Kidney (tissue), 14 donors: ENCODE results near the gene GPR84. TPM values are rescaled to one million over a fixed set of nuclear protein-coding genes. Genes with fewer than 3 reads are reported as not detected.

Experiments
- DNase-seq, 5 donors: peaks; one replicate each; pipeline ENCODE4 v3.0.0-alpha.2; 2013 to 2020
- FAIRE-seq: peaks from 2 replicates; lab custom pipeline; 2012; peaks lifted over from hg19 to GRCh38; lab: Jason Lieb, UNC
- H3K27ac ChIP-seq, 2 donors: one replicate each; pipeline ENCODE4 v1.7.0; 2013; ENCODE audit warnings: low read depth in 2 of 2, low read length in 2 of 2, inconsistent platforms in 1 of 2
- H3K27me3 ChIP-seq: one replicate; pipeline ENCODE4 v1.7.1; 2013; ENCODE audit warnings: low read length, inconsistent platforms; ENCODE audit not compliant: control insufficient read depth, insufficient read depth
- H3K36me3 ChIP-seq, 3 donors: one replicate each; pipeline versions ENCODE4 v1.7.0 to v1.7.1; 2013; ENCODE audit warnings: low read length in 3 of 3, control low read depth in 1 of 3, inconsistent platforms in 1 of 3; ENCODE audit not compliant: insufficient read depth in 3 of 3, control insufficient read depth in 2 of 3
- H3K4me1 ChIP-seq, 3 donors: one replicate each; pipeline versions ENCODE4 v1.7.0 to v1.7.1; 2013; ENCODE audit warnings: low read length in 3 of 3, inconsistent platforms in 1 of 3, low read depth in 1 of 3; ENCODE audit not compliant: control insufficient read depth in 2 of 3, insufficient read depth in 2 of 3
- H3K4me3 ChIP-seq, 3 donors: one replicate each; pipeline versions ENCODE4 v1.7.0 to v1.8.1; 2013; ENCODE audit warnings: low read length in 3 of 3, control low read depth in 1 of 3, inconsistent platforms in 1 of 3
- H3K9ac ChIP-seq, 3 donors: one replicate each; pipeline versions ENCODE4 v1.7.0 to v1.7.1; 2013; ENCODE audit warnings: low read length in 3 of 3, control low read depth in 1 of 3, inconsistent platforms in 1 of 3
- H3K9me3 ChIP-seq, 3 donors: one replicate each; pipeline versions ENCODE4 v1.7.0 to v1.7.1; 2013; ENCODE audit warnings: low read length in 3 of 3, control low read depth in 1 of 3, inconsistent platforms in 1 of 3; ENCODE audit not compliant: control insufficient read depth in 2 of 3, insufficient read depth in 1 of 3
- intact Hi-C: fragments of 100-400 bp; cut with DNase I; formaldehyde crosslinking; loops from one replicate; pipeline ENCODE4 v1.11.1; 2022
- polyA plus RNA-seq: library from polyadenylated mRNA; stranded (reverse); fragments of 350-450 nt; fragmentation: Illumina TruSeq; extraction: RNeasy Lipid Tissue Mini Kit (QIAGEN cat#74804); gene quantifications from one replicate; pipeline ENCODE4 v1.2.3, GENCODE V29; 2014; ENCODE audit warnings: low read depth, low replicate concordance; ENCODE audit not compliant: insufficient read depth
- total RNA-seq: library from RNA; stranded (reverse); fragmentation: NEBNext Ultra II Directional; extraction: Animal tissue kit (Norgen Biotek cat#: 25700); gene quantifications from one replicate; pipeline ENCODE4 v1.2.1, GENCODE V29; 2021
- TF ChIP-seq, protein P1 (sequence below): IDR thresholded peaks from 3 replicates; pipeline ENCODE4 v1.5.1; 2012; ENCODE audit warnings: mild to moderate bottlenecking, moderate library complexity, borderline replicate concordance; ENCODE audit not compliant: insufficient read depth; ENCODE audit errors: extremely low read depth
- donor health status: control.
- donor health status: control.
- donor health status: control.
- donor health status: control.
- donor health status: control.
- donor health status: DM: yes; HTN: yes; CAD: no.
- donor health status: Normal renal cell carcinoma (clear cell type).

GPR84 gene
- total and polyA plus RNA-seq, 2 donors from 2014 or later, result 1.7 TPM; not detected in 1

DNA sequence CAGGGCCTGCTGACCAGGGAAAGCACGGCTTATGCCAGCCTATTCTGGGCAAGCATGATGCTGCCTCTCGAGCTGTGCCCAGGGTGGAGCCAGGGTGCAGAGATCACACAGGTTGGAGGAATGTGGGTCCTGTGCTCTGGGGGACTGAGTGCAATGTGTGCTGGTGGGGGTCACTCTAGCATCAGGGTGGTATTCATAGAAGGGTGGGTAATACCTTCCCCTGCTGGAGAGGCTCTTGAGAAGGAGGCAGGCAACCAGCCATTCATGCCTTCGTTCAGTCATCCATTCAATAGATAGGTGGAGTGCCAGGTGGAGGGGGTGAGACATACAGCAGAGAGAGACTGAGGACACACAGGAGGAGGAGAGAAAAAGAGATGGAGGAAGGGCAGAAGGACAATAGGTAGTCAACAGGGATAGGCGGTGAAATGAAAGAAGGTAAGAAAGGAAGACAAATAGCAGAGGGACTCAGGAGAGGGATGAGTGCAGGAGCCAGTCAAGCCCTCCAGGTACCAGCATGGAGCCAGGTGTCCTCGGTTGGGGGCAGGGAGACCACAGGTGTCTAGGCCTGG, 25.4 kb upstream of the GPR84 start:
- FAIRE-seq (no peak), DNase-seq (peak in 1 of 5 donors; percentile 41)
- TF ChIP-seq, protein P1, sequence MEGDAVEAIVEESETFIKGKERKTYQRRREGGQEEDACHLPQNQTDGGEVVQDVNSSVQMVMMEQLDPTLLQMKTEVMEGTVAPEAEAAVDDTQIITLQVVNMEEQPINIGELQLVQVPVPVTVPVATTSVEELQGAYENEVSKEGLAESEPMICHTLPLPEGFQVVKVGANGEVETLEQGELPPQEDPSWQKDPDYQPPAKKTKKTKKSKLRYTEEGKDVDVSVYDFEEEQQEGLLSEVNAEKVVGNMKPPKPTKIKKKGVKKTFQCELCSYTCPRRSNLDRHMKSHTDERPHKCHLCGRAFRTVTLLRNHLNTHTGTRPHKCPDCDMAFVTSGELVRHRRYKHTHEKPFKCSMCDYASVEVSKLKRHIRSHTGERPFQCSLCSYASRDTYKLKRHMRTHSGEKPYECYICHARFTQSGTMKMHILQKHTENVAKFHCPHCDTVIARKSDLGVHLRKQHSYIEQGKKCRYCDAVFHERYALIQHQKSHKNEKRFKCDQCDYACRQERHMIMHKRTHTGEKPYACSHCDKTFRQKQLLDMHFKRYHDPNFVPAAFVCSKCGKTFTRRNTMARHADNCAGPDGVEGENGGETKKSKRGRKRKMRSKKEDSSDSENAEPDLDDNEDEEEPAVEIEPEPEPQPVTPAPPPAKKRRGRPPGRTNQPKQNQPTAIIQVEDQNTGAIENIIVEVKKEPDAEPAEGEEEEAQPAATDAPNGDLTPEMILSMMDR, result no peak
- Histone ChIP-seq H3K4me1 (peaks cover 0 to 16% (median 4%) of the 10 kb centered on the region in 3 donors), H3K4me3 (no peak overlapping the region), H3K9ac (no peak overlapping the region), H3K27ac (no peak overlapping the region), H3K27me3 (no peaks in the 10 kb centered on the region), H3K36me3 (no peaks in the 10 kb centered on the region), H3K9me3 (no peaks in the 10 kb centered on the region)
- intact Hi-C loops, result no loop called here

DNA sequence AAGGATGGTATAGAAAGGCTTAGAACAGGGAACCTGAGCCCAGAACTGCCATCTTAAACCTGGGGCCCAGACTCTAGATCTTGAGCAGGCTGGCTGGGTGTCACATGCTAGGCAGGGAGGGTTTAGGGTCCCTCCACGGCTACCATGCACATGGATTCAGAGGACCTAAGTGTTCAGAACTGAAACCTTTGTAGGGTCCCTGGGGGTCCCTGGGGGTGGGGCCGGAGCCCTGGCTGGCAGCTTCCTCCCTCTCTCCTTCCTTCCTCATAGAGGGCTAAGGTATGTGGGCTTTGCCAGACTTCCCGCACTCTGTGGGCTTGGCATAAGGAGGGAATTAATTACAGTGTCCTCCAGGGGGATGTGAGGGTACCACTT, 24.8 kb upstream of the GPR84 start:
- TF ChIP-seq, protein P1, result no peak
- Histone ChIP-seq H3K27ac (no peak overlapping the region), H3K36me3 (no peaks in the 10 kb centered on the region), H3K9ac (no peak overlapping the region), H3K27me3 (no peaks in the 10 kb centered on the region), H3K4me1 (peaks cover 0 to 16% (median 4%) of the 10 kb centered on the region in 3 donors), H3K9me3 (no peaks in the 10 kb centered on the region), H3K4me3 (no peak overlapping the region)
- DNase-seq, result no peak
- intact Hi-C loops, result no loop called here
- FAIRE-seq, result no peak

DNA sequence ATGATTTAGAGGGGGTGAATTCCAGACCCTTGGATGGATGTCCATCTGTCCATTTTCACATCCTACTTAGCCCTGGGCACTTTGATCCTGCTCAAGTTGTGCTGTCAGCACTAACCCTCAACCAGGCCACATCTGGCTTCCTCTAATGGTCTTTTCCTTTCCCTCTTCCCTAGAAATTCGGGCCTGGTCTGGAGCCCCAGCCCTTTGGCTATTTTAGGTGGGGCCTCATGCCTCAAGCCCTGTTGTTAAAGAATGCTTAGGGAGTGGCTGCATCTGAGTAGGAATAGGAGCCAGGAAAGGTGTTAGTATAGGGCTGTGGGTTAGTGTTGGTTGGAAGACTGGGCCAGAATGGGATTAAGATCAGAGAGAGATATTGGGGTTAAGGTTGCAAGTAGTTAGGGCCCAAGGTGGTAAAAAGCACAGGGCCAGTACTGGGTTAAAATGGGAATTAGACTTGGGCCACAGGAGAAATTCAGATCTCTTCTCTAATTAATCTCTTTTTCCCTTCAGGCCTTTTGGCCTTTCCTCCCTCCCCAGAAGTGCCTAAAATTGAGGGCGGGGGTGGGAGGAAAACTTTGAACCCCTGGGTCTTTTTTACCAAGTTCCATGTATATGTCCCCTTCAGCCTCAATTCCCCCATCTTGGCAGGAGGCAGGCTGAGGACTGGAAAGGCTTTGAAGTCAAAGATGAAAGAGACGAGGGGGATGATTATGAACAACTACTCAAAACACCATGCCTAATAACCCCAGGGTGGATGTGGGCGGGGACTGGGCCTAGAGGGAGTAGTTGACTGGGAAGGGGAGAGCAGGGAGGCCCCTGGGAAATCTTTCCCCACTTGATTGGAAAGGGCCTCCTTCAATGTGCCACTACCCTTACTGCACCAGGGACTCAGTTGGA, 24.2 kb upstream of the GPR84 start:
- peak overlapping the region in 1 of 3 donors; percentile 30 for H3K9ac ChIP-seq
- peak overlapping the region in 1 of 2 donors; percentile 47 for H3K27ac ChIP-seq
- no peak overlapping the region for H3K4me3 ChIP-seq
- FAIRE-seq (no peak), DNase-seq (no peak)
- intact Hi-C loops, result no loop called here
- no peaks in the 10 kb centered on the region for H3K9me3 ChIP-seq
- peaks cover 0 to 16% (median 4%) of the 10 kb centered on the region in 3 donors for H3K4me1 ChIP-seq
- H3K36me3 ChIP-seq, result no peaks in the 10 kb centered on the region
- H3K27me3 ChIP-seq, result no peaks in the 10 kb centered on the region
- TF ChIP-seq, protein P1, result no peak
